H9 (cell line): ENCODE data around the gene SH3BP2. TPM values are rescaled to one million over a fixed set of nuclear protein-coding genes. Genes with fewer than 3 reads are reported as not detected.
A peak's percentile ranks its signal among the peaks of the same experiment; 100 is the strongest.

Source experiments
- DNase-seq: peaks from one replicate; pipeline ENCODE4 v3.0.0-alpha.2; 2017
- H2AFZ ChIP-seq: one replicate; pipeline ENCODE4 v1.6.1; 2013; ENCODE audit warnings: mild to moderate bottlenecking, low read length, control low read depth, moderate library complexity
- H2AK5ac ChIP-seq: 2 replicates; pipeline ENCODE4 v1.6.1; 2013; ENCODE audit warnings: low read length, control low read depth, mixed read lengths; ENCODE audit not compliant: insufficient read length
- H2BK120ac ChIP-seq: one replicate; pipeline ENCODE4 v1.6.1; 2013; ENCODE audit warnings: low read depth, mild to moderate bottlenecking, low read length, control low read depth, inconsistent platforms; ENCODE audit not compliant: poor library complexity, severe bottlenecking
- H2BK12ac ChIP-seq: 2 replicates; pipeline ENCODE4 v1.6.1; 2013; ENCODE audit warnings: low read length, control low read depth, mixed read lengths, low read depth; ENCODE audit not compliant: insufficient read length
- H2BK15ac ChIP-seq: 2 replicates; pipeline ENCODE4 v1.6.1; 2013; ENCODE audit warnings: low read depth, low read length, control low read depth
- H2BK20ac ChIP-seq: one replicate; pipeline ENCODE4 v1.6.1; 2013; ENCODE audit warnings: low read depth, mild to moderate bottlenecking, low read length, control low read depth, inconsistent platforms; ENCODE audit not compliant: poor library complexity, severe bottlenecking
- H2BK5ac ChIP-seq: 2 replicates; pipeline ENCODE4 v1.6.1; 2013; ENCODE audit warnings: low read length, control low read depth, mixed read lengths; ENCODE audit not compliant: insufficient read length
- H3K14ac ChIP-seq: 2 replicates; pipeline ENCODE4 v1.6.1; 2013; ENCODE audit warnings: low read length, control low read depth; ENCODE audit not compliant: insufficient read depth
- H3K18ac ChIP-seq: 2 replicates; pipeline ENCODE4 v1.6.1; 2013; ENCODE audit warnings: low read depth, mild to moderate bottlenecking, mixed read lengths, low read length, control low read depth; ENCODE audit not compliant: insufficient read length
- H3K23ac ChIP-seq: 2 replicates; pipeline ENCODE4 v1.6.1; 2013; ENCODE audit warnings: low read length, control low read depth, mixed read lengths, low read depth; ENCODE audit not compliant: insufficient read length
- H3K23me2 ChIP-seq: 2 replicates; pipeline ENCODE4 v1.6.1; 2013; ENCODE audit warnings: low read depth, mild to moderate bottlenecking, mixed read lengths, low read length, control low read depth; ENCODE audit not compliant: insufficient read length, poor library complexity, severe bottlenecking
- H3K27ac ChIP-seq: 2 replicates; pipeline ENCODE4 v1.5.1; 2013; ENCODE audit warnings: low read length, control low read depth, mixed read lengths, low read depth; ENCODE audit not compliant: insufficient read length
- H3K27me3 ChIP-seq: 2 replicates; pipeline ENCODE4 v1.6.1; 2013; ENCODE audit warnings: low read length, control low read depth, inconsistent platforms; ENCODE audit not compliant: insufficient read depth
- H3K4ac ChIP-seq: 2 replicates; pipeline ENCODE4 v1.6.1; 2013; ENCODE audit warnings: low read depth, mild to moderate bottlenecking, control low read depth, inconsistent platforms, low read length, moderate library complexity
- H3K4me1 ChIP-seq: 2 replicates; pipeline ENCODE4 v1.6.1; 2013; ENCODE audit warnings: low read length, control low read depth, inconsistent platforms; ENCODE audit not compliant: insufficient read depth
- H3K4me2 ChIP-seq: 2 replicates; pipeline ENCODE4 v1.6.1; 2013; ENCODE audit warnings: low read length, control low read depth, mixed read lengths; ENCODE audit not compliant: insufficient read length, insufficient read depth
- H3K56ac ChIP-seq: 2 replicates; pipeline ENCODE4 v1.6.1; 2013; ENCODE audit warnings: low read depth, mild to moderate bottlenecking, mixed read lengths, low read length, control low read depth; ENCODE audit not compliant: insufficient read length
- H3K79me1 ChIP-seq: 2 replicates; pipeline ENCODE4 v1.6.1; 2013; ENCODE audit warnings: low read depth, mild to moderate bottlenecking, moderate library complexity, low read length, control low read depth, inconsistent platforms; ENCODE audit not compliant: insufficient read depth, poor library complexity, severe bottlenecking
- H3K79me2 ChIP-seq: 2 replicates; pipeline ENCODE4 v1.6.1; 2013; ENCODE audit warnings: low read length, control low read depth, inconsistent platforms; ENCODE audit not compliant: insufficient read depth
- H3K9ac ChIP-seq: 2 replicates; pipeline ENCODE4 v1.6.1; 2013; ENCODE audit warnings: low read length, control low read depth, mixed read lengths; ENCODE audit not compliant: insufficient read length; ENCODE audit errors: extremely low read depth
- H3K9me3 ChIP-seq: one replicate; pipeline ENCODE4 v1.6.1; 2013; ENCODE audit warnings: low read depth, low read length, inconsistent platforms; ENCODE audit not compliant: control insufficient read depth
- H3T11ph ChIP-seq: one replicate; pipeline ENCODE4 v1.6.1; 2013; ENCODE audit warnings: mild to moderate bottlenecking, low read length, control low read depth, inconsistent platforms
- H4K20me1 ChIP-seq: one replicate; pipeline ENCODE4 v1.6.1; 2013; ENCODE audit not compliant: control insufficient read depth, insufficient read length, insufficient read depth
- H4K5ac ChIP-seq: 2 replicates; pipeline ENCODE4 v1.6.1; 2013; ENCODE audit warnings: low read depth, mild to moderate bottlenecking, mixed read lengths, low read length, control low read depth; ENCODE audit not compliant: insufficient read length
- H4K8ac ChIP-seq: replicated peaks from 2 replicates; pipeline ENCODE4 v1.6.1; 2013; ENCODE audit warnings: low read length, control low read depth, mixed read lengths, low read depth; ENCODE audit not compliant: insufficient read length
- H4K91ac ChIP-seq: 2 replicates; pipeline ENCODE4 v1.6.1; 2013; ENCODE audit warnings: low read depth, mild to moderate bottlenecking, moderate library complexity, mixed read lengths, low read length, control low read depth; ENCODE audit not compliant: insufficient read length
- H3K27ac Mint-ChIP-seq, 3 experiments: 2 replicates in 2 of 3; 3 replicates in 1 of 3; pipeline ENCODE4 v1.8.0; 2020 to 2021; ENCODE audit warnings: mixed read lengths in 3 of 3, mild to moderate bottlenecking in 1 of 3, moderate library complexity in 1 of 3
- H3K27me3 Mint-ChIP-seq: 2 replicates; pipeline ENCODE4 v1.8.0; 2021; ENCODE audit warnings: low read depth, mild to moderate bottlenecking, moderate library complexity, mixed read lengths
- H3K36me3 Mint-ChIP-seq, 3 experiments: 2 replicates in 2 of 3; 3 replicates in 1 of 3; pipeline ENCODE4 v1.8.0; 2020 to 2021; ENCODE audit warnings: low read depth in 3 of 3, mixed read lengths in 3 of 3; ENCODE audit not compliant: insufficient read depth in 1 of 3
- H3K4me1 Mint-ChIP-seq, 2 experiments: 2 replicates each; pipeline ENCODE4 v1.8.0; 2020; ENCODE audit warnings: mixed read lengths in 2 of 2
- H3K4me3 Mint-ChIP-seq, 2 experiments: 2 replicates in 1 of 2; 3 replicates in 1 of 2; pipeline ENCODE4 v1.8.0; 2020 to 2021; ENCODE audit warnings: mild to moderate bottlenecking in 2 of 2, mixed read lengths in 2 of 2, moderate library complexity in 1 of 2
- H3K9me3 Mint-ChIP-seq, 2 experiments: 2 replicates in 1 of 2; 3 replicates in 1 of 2; pipeline ENCODE4 v1.8.0; 2020; ENCODE audit warnings: mild to moderate bottlenecking in 2 of 2, mixed read lengths in 2 of 2, moderate library complexity in 1 of 2
- WGBS: extraction: QIAGEN DNeasy Blood & Tissue Kit; methylation state at CpG from one replicate; pipeline ENCODE4 v1.1.7; 2013; ENCODE audit warnings: missing lambda C conversion rate, low lambda C conversion rate, mixed read lengths; ENCODE audit not compliant: insufficient read length; ENCODE audit errors: extremely low coverage; 5-methylcytosine and 5-hydroxymethylcytosine counted together
- total RNA-seq: library from RNA; stranded (reverse); gene quantifications from 2 replicates; pipeline ENCODE4 v1.2.1, GENCODE V29; 2021
- TF ChIP-seq, protein P1 (sequence below): fragments of 200-600 bp; sonication (generic); conservative IDR thresholded peaks from 3 replicates; pipeline ENCODE4 v1.8.0; 2021; ENCODE audit warnings: antibody characterized with exemption, mild to moderate bottlenecking

The SH3BP2 gene
- total RNA-seq, 1 experiment from 2014 or later = 37.6 TPM

DNA sequence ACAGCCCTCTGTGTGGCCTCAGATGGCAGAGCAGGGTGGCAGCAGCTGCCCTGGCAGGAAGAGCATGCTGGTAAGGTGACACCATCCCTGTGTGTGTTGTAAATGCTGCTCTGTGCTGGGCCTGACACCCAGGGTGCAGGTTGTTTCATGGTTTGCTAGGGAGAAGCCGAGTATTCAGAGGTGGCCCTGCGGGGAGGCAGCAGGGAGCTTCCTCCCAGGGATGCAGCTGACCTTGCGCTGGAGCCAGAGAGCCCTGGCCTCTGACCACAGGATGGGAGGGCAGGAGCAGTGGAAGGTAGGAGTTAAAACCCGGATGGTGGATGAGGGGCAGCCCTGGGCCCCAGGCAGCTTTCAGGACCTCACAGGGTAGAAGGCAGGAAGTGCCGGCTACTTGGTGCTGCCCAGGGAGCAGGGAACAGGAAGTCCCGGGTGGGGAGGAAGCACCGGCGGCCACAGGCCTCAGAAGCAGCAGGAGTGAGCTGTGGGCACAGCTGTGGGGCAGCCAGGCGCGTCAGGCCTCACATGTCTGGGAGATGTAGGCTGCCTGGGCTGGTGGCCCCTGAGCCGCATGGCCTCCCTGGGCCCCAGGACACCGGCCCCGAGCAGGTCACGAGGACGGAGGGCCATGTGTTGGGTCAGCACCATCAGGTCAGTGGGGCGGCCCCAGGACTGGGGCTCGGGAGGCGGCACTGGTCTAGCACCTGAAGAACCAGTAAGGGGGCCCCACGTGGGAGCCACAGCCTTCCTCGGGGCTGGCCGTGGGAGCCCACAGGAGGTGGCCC lies 19.1 kb downstream of the SH3BP2 start:
- Mint-ChIP-seq H3K27ac (peak overlapping the region; percentile 41 to 91 (median 82); a peak in 6 of 7 replicates), H3K9me3 (peaks cover 0 to 2% of the 10 kb centered on the region in 2 experiments; a peak in 2 of 5 replicates), H3K4me3 (peak overlapping the region in 1 of 2 experiments; percentile 42; a peak in 2 of 5 replicates), H3K27me3 (peaks cover 5% of the 10 kb centered on the region), H3K36me3 (peaks cover 0 to 3% (median 0%) of the 10 kb centered on the region in 3 experiments; a peak in 2 of 7 replicates), H3K4me1 (peaks cover 19 to 30% of the 10 kb centered on the region in 2 experiments)
- WGBS = no CpG with 5 or more reads among the region's 21 CpGs
- Histone ChIP-seq H3K9ac (no peak overlapping the region), H2BK15ac (no peak overlapping the region), H3T11ph (no peak overlapping the region), H2AFZ (no peak overlapping the region), H3K14ac (peak overlapping the region; percentile 39), H4K20me1 (no peaks in the 10 kb centered on the region), H3K4me2 (no peak overlapping the region), H4K5ac (no peak overlapping the region), H3K4me1 (peaks cover 4% of the 10 kb centered on the region), H2BK12ac (peak overlapping the region; percentile 10), H4K91ac (no peak overlapping the region), H3K18ac (peak overlapping the region; percentile 61), H3K27ac (no peak overlapping the region), H3K27me3 (no peaks in the 10 kb centered on the region), H3K79me1 (no peaks in the 10 kb centered on the region), H3K4ac (no peak overlapping the region), H3K23ac (no peak overlapping the region), H2BK20ac (no peak overlapping the region), H2BK120ac (no peak overlapping the region), H2AK5ac (no peak overlapping the region), H2BK5ac (peak overlapping the region; percentile 20), H3K79me2 (no peaks in the 10 kb centered on the region), H4K8ac (no peak overlapping the region), H3K23me2 (no peaks in the 10 kb centered on the region), H3K56ac (no peak overlapping the region), H3K9me3 (no peaks in the 10 kb centered on the region)
- TF ChIP-seq, protein P1, sequence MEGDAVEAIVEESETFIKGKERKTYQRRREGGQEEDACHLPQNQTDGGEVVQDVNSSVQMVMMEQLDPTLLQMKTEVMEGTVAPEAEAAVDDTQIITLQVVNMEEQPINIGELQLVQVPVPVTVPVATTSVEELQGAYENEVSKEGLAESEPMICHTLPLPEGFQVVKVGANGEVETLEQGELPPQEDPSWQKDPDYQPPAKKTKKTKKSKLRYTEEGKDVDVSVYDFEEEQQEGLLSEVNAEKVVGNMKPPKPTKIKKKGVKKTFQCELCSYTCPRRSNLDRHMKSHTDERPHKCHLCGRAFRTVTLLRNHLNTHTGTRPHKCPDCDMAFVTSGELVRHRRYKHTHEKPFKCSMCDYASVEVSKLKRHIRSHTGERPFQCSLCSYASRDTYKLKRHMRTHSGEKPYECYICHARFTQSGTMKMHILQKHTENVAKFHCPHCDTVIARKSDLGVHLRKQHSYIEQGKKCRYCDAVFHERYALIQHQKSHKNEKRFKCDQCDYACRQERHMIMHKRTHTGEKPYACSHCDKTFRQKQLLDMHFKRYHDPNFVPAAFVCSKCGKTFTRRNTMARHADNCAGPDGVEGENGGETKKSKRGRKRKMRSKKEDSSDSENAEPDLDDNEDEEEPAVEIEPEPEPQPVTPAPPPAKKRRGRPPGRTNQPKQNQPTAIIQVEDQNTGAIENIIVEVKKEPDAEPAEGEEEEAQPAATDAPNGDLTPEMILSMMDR = no peak
- DNase-seq = peak; percentile 68
